RWPE2 (cell line): Measurements from ENCODE around the gene HAGHL.
A peak's percentile ranks its signal among the peaks of the same experiment; 100 is the strongest.
"Not testable (repeated sequence)": the region's sequence is repeated elsewhere in the genome, so short reads cannot be mapped to it uniquely, and the experiment has no call there.

Experiments
- ATAC-seq: fragments of 200-7000 bp; cut with Tn5 transposase; 3 replicates; pipeline ENCODE4 v1.9.1; 2021; ENCODE audit warnings: low read depth
- DNase-seq: peaks from one replicate; pipeline ENCODE4 v3.0.0-alpha.2; 2020; ENCODE audit warnings: low spot score
- H3K27ac ChIP-seq: fragments of 450-650 bp; 2 replicates; pipeline ENCODE4 v1.5.1; 2017; ENCODE audit warnings: mild to moderate bottlenecking; ENCODE audit not compliant: poor library complexity, severe bottlenecking
- H3K27me3 ChIP-seq: fragments of 250-450 bp; sonication (Bioruptor Pico); 2 replicates; pipeline ENCODE4 v1.5.1; 2021; ENCODE audit warnings: mild to moderate bottlenecking, moderate library complexity; ENCODE audit not compliant: insufficient read depth, poor library complexity, severe bottlenecking
- H3K36me3 ChIP-seq: fragments of 250-450 bp; sonication (Bioruptor Pico); 2 replicates; pipeline ENCODE4 v1.5.1; 2020; ENCODE audit warnings: low read depth, mild to moderate bottlenecking, moderate library complexity
- H3K4me1 ChIP-seq: fragments of 250-450 bp; sonication (Bioruptor Pico); 2 replicates; pipeline ENCODE4 v1.5.1; 2021; ENCODE audit warnings: mild to moderate bottlenecking, moderate library complexity; ENCODE audit not compliant: insufficient read depth, poor library complexity, severe bottlenecking
- H3K4me3 ChIP-seq: fragments of 250-450 bp; sonication (Bioruptor Pico); 2 replicates; pipeline ENCODE4 v1.5.1; 2021; ENCODE audit warnings: mild to moderate bottlenecking, moderate library complexity; ENCODE audit not compliant: severe bottlenecking
- H3K9me3 ChIP-seq: fragments of 250-450 bp; sonication (Bioruptor Pico); 2 replicates; pipeline ENCODE4 v1.5.1; 2021; ENCODE audit warnings: mild to moderate bottlenecking, moderate library complexity; ENCODE audit not compliant: severe bottlenecking
- CTCF ChIP-seq: fragments of 450-650 bp; IDR thresholded peaks from one replicate; pipeline ENCODE4 v1.5.1; 2017; ENCODE audit warnings: mild to moderate bottlenecking, moderate library complexity; ENCODE audit not compliant: poor library complexity, severe bottlenecking

Gene HAGHL

GRCh38 chr16:711548-712320, 15.2 kb upstream of the HAGHL start:
- Histone ChIP-seq H3K4me3 (no peak overlapping the region), H3K9me3 (no peaks in the 10 kb centered on the region), H3K4me1 (peaks cover 18% of the 10 kb centered on the region), H3K27ac (peak overlapping the region; percentile 84), H3K36me3 (peaks cover 4% of the 10 kb centered on the region; the same call in 1 of the 2 replicates), H3K27me3 (no peaks in the 10 kb centered on the region)
- TF ChIP-seq CTCF, result peak; percentile 91
- ATAC-seq, result peak; percentile 44
- DNase-seq, result no peak

- Histone ChIP-seq H3K27ac (peak overlapping the region; percentile 84), H3K4me1 (peaks cover 15% of the 10 kb centered on the region)
- not testable (repeated sequence) for H3K36me3 ChIP-seq, DNase-seq, H3K27me3 ChIP-seq, H3K4me3 ChIP-seq, H3K9me3 ChIP-seq
- peak; percentile 57 for ATAC-seq
- TF ChIP-seq CTCF, result peak; percentile 77
These were observed 14.1 kb upstream of the HAGHL start for GRCh38 chr16:712740-713250.

GRCh38 chr16:714079-714478, 12.8 kb upstream of the HAGHL start:
- no peaks in the 10 kb centered on the region for H3K27me3 ChIP-seq

GRCh38 chr16:714558-715476, 12.1 kb upstream of the HAGHL start, which contains the start of gene METRN:
TSS of gene METRN (plus strand) at chr16:715118. CDS start at chr16:715290, 172 bp downstream.
- Histone ChIP-seq H3K36me3 (peaks cover 7% of the 10 kb centered on the region; the same call in 1 of the 2 replicates), H3K4me1 (peaks cover 15% of the 10 kb centered on the region), H3K9me3 (no peaks in the 10 kb centered on the region), H3K4me3 (peak within 1 kb of the TSS; percentile 80), H3K27me3 (no peaks in the 10 kb centered on the region), H3K27ac (peak within 1 kb of the TSS; percentile 84)
- DNase-seq, result peak; percentile 95
- peak; percentile 56 for ATAC-seq
- no peak for TF ChIP-seq CTCF

More at GRCh38 chr16:714079-714478, 12.8 kb upstream of the HAGHL start:
- ATAC-seq (peak; percentile 11; the same call in 1 of the 3 replicates), DNase-seq (no peak)
- Histone ChIP-seq H3K4me1 (peaks cover 15% of the 10 kb centered on the region), H3K36me3 (peaks cover 7% of the 10 kb centered on the region; the same call in 1 of the 2 replicates), H3K27ac (peak overlapping the region; percentile 84), H3K9me3 (no peaks in the 10 kb centered on the region), H3K4me3 (peak overlapping the region; percentile 80)
- no peak for TF ChIP-seq CTCF
